IPS-NIHi7 (cell line): ENCODE data around the gene VDAC1.
"Not testable (repeated sequence)": the region's sequence is repeated elsewhere in the genome, so short reads cannot be mapped to it uniquely, and the experiment has no call there.

Experiments
- DNase-seq: peaks from one replicate; pipeline ENCODE4 v3.0.0; 2012; ENCODE audit warnings: mixed read lengths; ENCODE audit errors: extremely low spot score

Gene VDAC1, protein sequence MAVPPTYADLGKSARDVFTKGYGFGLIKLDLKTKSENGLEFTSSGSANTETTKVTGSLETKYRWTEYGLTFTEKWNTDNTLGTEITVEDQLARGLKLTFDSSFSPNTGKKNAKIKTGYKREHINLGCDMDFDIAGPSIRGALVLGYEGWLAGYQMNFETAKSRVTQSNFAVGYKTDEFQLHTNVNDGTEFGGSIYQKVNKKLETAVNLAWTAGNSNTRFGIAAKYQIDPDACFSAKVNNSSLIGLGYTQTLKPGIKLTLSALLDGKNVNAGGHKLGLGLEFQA

DNA sequence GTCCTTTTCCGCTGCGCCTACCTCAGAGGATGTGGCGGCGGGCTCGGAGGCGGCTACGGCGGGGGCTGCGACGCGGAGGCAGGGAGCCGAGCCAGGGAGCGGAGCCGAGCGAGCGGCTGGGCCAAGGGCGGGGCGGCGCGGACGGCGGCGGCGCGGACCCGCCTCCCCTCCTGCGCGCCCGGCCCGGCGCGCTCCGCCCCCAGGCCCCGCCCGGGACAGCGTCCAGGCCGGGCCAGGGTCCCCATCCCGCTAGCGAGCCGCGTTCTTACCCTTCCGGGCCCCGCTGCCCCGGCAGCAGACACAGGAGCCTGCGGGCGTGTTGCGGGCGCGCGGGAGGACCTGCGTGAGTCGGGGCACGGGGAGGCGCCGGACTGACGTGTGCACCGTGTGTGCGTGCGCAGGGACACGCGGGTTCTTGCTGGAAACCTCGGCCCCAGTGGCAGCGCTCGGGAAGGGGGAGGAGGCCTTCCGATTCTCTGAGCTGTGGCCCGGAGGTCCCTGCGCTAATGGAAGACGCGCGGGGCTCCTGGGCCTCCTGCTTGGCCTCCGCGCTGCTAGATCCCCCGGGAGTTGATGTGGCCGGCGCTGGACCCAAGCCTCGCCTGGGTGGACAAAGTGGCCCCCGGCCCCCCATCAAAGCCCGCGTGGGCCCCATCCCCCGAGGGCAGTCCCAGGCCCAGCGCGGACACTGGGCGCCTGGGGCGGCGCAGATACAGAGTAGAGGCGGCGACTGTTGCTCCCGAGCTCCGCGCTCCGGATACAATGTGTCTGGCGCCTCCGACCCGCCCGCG, at the start of gene VDAC1:
Gene VDAC1 (minus strand): TSS at position 350 of the 791 bp plus-strand sequence. CDS start 11,963 bp downstream, outside the sequence.
- DNase-seq, result peak; percentile 96

DNA sequence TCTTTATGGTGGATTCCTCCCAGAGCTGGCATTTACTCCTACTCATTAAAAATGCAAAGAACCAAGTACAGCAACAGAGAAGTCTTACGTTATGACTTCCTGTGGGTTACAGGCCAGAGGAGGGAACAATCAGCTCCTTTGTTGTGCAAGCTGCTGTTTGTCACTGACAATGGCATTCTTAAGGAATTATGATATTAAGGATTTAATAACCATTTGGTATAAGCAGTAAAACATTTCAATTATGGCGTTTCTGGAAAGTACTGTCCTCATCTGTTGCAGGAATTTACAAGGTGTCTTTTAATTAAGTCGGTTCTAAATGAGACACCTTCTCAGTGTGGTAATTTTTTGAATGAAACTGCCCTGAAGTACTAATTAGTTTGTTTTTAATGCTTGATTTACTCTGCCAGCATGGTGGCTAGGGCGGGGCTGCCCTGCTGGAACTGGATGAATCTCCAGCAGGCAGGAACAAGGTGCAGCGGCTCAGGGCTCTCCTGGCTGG, 49.1 kb upstream of the VDAC1 start:
- peak; percentile 17 for DNase-seq

DNA sequence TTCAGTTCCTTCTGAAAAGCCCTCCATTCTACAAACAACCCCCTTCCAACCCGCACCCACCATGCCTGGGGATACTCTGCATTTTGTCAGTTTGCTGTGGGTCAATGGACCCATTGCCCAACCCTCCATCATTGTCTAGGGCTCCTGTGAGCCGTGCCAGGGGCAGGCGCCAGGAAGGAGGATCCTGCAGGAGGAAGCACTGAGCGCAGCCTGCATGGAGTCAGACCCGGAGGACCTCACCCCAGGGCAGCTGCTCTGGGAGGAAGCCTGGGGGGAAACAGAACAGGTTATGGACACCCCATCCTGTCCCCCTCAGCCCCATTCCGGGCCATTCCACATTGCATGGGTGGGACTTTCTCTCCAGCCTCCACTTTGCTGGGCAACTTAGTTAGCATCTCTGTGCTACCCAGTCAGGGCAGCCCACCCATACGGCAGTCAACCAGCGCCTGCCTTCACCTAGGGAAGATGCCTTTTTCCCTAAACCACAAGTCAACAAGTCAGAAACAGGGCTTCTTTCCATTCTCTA, 48.6 kb upstream of the VDAC1 start:
- peak; percentile 21 for DNase-seq

DNA sequence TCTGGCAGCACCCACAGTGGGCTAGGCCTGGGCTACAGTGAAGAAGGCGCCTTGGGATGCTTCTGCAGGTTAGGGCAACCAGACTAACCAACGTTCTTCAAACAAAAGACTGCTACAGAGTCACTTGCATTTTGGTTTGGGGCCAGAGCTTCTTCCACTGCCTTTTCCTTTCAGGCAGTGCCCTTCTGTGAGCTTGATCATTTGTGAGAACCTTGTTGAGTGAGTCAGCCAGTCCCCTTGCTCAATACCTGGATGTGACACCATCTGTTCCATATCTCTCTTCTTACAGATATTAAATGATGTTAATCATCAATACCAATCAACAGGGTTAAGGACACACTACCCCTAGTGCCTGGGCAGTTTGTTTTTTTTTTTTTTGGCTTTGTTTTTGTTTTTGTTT, 46.5 kb upstream of the VDAC1 start:
- DNase-seq, result no peak

DNA sequence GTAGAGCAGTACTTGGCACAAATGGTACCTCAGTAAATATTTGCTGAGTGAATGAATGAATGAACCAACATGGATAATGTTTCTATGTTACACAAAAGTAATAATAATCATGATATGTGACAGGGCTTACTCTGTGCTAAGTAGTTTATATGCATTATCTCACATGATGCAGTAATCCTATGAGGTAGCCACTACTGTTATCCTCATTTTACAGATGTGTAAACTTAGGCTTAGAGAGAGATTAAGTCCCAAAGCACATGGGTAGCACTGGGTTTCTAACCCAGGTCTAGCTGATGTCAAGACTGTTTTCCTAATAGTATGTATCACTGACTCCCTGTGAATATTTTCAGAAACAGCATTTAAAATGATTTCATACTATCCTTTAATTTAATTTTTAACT, 44.1 kb upstream of the VDAC1 start:
- no peak for DNase-seq

DNA sequence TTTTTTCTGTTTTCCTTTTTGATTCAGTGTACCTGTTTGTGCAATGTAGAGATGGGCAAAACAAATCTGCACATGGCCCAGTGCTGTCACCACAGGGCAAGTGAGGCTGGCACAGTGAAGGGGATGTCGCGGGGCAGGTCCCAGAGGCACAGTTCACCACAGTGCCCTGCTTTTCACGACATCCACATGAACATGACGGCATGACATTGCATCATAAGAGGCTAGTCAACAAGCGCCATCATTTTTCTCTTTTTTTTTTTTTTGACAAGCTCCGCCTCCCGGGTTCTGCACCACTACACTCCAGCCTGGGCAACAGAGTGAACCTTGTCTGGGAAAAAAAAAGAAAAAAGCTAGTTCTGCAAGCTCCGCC, 42.9 kb upstream of the VDAC1 start:
- DNase-seq, result no peak

DNA sequence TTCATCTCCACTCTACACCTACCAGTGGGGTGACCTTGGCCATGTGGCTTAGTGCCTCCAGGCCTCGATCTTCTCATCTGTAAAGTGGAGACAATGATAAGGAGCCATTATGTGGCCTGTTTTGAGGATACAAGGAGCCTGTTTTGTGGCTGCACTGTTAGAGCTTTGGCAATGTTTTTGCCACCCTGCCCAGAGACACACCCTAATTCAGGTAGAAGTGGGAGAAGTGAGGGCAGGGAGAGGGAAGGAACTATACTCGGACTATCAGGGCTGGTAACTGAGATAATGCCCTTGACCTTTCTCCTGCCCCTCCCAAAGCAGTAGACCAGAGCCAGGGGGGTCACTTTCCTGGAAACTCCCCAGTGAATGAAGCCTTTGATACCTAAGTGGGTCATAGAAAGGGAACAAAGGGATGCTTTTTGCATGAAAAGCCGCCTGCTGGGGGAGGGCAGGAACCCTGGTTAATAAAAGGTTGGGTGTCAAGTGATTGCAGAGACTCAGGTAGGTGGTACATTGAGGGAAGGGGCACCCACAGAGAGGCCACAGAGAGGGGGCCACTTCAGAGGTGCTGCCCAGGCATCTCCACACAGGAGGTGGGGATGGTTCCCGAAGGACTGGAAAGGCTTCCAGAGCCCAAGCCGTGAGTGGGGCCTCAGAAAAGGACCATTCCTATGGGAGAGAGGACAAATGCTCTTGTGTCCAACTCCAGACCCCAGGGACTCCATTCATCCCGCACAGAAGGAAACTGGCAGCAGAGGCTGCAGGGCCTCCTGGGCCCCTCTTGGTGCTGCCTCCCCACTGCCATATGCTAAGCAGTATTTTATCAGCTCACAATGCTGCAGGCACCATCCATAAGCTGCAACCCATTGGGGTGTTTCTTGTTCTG, 42.3 kb upstream of the VDAC1 start:
- peak; percentile 63 for DNase-seq

DNA sequence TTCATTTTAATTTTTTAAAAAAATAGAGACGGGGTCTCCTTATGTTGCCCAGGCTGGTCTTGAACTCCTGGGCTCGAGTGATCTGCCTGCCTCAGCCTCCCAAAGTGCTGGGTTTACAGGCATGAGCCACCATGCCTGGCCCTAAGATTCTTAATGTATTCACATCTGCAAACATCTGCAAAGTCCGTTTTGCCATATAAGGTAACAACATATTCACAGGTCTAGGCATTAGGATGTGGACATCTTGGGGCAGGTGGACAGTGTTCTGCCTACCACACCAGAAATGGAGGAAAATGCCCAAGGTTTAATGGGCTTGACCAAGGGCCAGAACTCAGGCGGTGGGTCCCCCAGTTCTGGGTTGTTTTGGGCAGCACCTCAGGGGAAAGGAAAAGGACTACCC, 41.6 kb upstream of the VDAC1 start:
- DNase-seq, result no peak

DNA sequence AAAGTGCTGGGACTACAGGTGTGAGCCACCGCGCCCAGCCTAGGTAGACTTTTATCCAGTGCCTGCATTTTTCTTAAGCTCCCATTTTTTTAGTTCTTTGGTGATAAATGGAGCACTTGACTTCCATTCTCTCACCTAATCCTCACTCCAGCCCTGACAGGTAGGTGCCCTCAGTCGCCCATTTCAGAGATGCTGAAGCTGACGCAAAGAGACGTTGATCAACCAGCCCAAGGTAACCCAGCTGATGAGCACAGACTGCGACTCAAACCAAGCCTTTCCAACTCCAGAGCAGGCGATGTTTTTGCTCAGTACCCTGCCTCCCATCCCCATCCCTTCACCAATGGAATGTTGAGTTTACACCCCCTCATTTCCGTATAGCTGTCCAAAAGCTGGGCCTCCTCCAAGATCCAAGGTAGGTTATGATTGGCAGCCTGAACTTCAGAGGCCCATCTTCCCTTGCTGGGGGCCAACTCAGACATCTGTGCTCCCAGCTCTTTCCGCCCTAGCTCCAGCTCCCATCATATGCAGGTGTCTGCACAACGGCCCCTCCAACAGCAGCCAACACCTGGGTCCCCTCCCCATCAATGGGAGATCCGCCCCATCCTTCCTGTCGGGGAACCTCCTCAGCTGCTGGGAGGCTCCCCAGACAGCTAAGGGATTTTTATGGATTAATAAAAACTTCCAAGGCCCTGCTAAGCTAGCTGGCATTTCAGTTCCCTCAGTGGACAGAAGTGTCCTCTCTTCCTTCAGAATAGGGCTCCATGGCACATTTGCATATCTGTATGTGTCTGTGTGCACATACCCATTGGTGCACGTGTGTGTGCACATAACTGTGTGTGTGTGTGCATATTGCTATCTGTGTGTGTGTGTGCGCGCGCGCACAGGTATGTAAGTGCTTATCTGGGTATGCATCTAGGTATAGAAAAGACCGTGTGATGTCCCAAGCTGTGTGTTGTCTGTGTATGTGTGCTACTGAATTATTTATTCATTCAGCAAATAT, 39.3 kb upstream of the VDAC1 start:
- DNase-seq, result no peak

DNA sequence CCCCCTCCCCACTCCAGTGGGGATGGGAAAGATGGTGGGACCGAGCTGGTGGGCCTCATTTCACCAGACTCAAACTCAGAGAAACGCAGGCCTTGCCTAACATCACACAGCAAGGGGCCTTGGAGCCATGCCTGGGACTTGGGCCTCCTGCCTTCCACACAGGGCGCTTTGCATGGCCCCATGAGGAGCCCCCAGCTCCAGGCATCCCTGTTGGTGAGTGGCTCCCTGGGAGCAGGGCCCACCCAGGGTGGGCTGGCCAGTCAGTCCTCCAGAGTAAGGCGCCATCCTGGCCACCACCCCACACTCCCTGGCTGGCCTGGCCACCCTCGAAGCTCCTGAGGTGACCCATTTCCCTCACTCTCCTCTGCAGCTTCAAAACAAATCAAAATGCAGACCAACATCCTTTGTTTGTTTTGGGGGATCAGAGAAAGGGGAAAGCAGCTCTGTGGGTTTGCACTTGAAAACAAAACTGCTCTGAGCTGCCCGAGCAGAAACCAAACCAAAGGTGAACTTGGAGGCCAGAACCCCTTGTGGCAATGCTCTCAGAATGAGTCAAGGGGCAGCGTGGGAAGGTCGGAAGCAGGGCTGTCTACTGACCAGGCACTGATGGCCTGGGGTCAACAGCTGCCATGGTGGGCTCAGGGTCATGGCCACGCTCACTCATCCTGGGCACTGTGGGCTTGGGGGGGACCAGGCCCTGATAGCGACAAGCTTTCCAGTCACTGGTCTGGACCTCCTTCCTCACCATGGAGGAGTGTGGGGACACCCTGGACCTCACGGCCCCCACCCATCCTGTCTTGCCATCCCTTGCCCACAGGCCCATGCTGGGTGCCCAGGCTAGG, 37.0 kb upstream of the VDAC1 start:
- no peak for DNase-seq

DNA sequence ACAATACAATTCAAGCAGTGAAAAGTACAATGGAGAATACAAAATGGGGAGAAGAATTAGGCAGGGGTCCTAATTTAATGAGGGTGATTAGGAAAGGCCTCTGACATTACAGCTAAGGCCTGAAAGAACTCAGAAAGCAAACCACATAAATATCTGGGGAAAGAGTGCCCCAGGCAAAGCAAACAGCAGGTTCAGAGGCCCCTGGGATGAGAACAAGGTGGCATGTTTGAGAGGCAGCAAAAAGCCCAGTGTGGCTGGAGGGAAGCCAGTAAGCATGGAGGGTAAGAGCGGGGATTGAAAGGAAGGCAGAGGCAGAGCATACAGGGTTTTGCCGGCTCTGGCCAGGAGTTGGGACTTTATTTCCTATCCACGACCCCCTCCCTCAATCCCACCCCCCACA, 33.4 kb upstream of the VDAC1 start:
- DNase-seq, result no peak

DNA sequence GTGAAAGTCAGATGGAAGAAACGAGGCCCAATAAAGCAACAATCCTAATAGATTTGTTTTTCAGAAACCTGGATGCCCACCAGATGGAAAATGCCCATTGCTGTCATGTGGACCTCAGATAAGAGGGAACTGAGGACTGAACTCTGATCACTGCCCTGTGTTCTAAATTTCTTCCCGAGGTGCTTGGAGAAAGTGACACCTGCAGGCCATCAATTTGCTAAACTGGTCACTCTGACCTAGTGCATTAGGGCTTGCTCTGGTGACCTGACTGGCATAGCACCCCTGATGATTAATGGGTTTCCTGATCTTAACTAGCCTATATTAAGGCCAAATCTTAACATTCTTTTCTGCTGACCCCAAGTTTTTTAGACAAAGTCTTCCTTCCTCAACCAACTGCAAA, 32.4 kb upstream of the VDAC1 start:
- no peak for DNase-seq

DNA sequence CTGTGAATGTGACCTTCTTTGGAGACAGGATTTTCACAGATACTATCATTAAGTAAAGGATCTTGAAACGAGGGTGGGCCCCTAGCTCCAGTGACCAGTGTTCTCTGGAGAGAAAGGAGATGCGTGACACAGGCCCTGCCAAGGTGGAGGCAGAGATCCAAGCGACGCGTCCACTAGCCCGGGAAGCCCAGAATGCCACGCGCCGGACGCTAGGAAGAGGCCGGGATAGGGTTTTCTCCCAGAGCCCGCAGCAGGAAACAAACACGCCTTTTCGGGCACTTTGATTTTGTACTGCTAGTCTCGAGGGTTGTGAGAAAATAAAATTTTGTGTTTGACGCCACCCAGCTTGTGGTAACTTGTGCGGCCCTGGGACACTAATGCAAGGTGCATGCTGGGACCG, 29.6 kb upstream of the VDAC1 start:
- no peak for DNase-seq

DNA sequence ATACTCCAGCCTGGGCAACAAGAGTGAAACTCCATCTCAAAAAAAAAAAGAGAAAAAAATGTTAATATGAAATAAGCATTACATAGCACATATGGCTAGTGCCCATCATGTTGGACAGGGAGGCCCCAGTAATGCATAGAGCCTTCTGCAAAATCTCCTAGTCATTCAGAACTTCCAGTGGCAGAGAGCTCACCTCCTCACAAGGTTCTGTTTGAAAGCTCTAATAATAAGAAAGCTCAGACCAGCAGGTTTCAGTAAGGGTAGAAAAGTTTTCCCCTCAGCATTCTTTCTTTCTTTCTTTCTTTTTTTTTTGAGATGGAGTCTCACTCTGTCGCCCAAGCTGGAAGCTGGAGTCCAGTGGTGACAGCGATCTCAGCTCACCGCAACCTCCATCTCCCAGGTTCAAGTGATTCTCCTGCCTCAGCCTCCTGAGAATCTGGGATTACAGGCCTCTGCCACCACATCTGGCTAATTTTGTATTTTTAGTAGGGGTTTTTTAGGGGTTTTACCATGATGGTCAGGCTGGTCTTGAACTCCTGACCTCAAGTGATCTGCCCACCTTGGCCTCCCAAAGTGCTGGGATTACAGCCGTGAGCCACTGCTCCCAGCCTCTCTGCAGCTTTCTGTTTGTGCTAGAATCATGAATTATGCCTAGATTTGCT, 25.7 kb upstream of the VDAC1 start:
- not testable (repeated sequence) for DNase-seq

DNA sequence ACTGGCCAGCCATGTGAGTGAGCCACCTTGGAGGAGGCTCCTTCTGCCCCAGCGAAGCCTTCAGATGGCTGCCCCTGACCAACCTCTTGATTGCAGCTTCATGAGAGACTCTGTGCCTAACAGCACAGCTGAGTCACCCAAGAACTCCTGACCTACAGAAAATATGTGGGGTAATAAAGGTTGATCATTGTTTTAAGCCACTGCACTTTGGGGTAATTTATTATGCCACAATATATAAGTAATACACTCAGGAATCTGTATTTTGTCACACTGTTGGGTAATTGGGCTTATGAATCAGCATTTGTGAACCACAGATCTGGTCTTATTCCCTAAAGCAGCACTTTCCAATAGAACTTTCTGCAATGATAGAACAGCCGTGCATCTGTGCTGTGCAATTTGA, 24.4 kb upstream of the VDAC1 start:
- DNase-seq, result no peak

DNA sequence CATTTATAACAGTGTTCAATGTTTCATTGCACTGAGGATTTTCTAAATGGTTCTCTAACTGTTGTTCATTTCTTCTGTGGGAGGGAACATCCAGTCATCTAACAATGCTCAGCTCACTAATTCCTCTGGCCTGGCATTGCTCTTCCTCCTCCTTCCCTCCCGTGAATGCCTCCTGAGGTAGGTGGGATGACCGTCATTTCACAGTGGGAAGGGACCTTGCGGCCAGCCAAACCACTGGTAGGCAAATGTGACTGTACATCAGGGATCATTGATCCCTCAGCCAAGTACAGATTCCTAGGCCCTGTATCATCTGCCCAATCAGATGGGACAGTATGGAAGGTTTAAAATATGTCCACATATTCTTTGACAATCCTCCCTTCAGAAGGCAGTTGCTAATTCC, 23.7 kb upstream of the VDAC1 start:
- DNase-seq, result no peak

DNA sequence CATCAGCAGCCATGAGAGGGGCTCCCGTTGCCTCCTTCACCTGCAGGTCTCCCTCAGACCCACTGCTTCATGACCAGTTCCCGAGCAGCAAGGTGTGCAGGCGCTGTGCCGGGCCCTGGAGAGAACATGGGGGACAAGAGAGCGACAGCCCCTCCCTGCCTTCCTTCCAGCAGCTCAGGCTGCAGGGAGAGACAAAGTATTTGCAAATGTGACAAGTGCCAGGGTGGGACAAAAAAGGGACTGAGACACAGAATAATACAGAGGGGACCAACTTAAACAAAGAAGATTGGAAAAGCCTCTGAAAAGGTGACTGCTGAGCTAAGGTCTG, 22.5 kb upstream of the VDAC1 start:
- no peak for DNase-seq

DNA sequence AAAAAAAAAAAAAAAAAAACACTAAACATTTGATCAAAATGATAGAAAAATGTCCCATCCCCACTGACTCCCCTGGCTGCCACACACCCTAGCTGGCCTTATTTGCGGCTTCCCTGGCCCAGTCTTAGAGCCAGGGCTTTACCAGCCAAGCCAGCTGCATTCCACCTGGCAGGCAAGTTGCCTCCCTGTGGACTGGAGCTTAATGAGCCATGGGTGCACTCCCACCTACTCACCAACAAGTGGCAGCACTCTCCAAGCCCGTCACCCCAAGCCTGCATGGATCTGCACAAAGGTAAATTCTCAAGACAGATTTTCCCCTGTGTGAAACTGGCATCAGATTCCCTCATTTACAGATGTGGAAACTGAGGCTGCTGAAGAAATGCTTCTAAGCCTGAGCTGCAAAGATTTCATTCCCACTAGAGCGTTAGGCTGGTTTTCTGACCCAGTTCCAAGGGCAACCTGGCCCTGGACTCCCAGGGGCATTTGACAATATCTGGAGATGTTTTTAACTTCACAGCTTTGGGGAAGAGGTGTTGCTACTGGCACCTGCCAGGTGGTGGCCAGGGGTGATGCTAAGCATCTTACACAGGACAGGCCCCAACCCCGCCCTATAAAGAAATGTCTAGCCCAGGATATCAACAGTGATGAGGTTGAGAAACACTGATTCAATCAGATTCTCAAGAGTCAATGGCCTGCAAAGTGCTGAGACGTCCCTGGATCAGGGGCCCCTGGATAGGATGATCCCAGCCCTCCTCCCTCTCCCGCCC, 21.9 kb upstream of the VDAC1 start:
- DNase-seq, result peak; percentile 94

DNA sequence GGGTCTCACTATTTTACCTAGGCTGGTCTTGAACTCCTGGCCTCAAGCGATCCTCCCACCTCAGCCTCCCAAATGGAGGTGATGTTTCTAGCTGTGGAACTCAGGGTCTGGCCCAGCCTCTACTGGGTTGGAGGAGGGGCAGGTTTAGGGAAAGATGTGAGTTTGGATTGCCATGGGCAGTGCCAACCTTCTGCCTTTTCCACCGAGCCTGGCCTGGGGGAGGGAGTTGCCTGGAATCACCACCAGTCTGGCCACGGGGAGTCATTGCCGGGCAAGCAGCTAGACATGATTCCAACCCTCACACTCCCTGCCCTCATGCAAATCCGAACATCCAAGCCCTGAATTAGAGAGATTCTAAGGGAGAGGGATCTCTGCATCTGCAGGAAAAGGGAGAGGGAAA, 21.0 kb upstream of the VDAC1 start:
- no peak for DNase-seq
